Measurements from ENCODE around the gene IRS2.
"Not testable (repeated sequence)": the region's sequence is repeated elsewhere in the genome, so short reads cannot be mapped to it uniquely, and the experiment has no call there.

IRS2 gene

DNA sequence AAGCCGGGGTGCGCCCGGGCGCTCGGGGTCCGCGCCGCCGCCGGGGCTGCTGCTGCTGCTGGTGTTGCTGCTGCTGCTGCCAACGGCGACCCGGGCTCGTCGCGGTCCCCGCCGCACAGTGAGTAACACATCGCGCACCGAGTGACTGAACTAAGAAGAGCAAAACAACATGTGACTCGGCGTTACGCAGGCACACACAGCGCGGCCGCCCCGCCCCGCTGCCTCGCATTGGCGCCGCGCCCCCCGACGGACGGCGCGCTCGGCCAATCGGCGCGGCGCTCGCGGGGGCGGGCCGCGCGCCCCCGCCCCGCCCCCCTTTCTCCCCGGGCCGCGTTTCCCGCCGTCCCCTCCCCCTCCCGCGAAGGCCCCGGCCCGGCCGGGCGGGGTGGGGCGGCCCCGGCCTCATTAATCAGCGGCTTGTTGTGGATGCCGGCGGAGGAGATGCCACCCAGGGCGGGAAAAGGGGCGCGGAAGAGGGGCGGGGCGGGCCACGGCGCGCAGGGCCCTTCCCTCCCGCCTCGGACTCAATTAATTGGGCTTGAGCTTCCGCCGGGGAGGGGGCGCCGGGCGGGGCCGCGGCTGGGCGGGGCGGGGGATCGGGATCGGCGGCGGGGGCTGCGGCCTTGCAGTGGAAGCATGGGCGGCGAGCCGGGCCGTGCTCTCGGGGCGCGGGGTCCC lies at the start of gene IRS2:
TSS of gene IRS2 (minus strand) at position 127 of the 678 bp plus-strand sequence. CDS start 530 bp downstream, outside the sequence.
- peak; percentile 97 for DNase-seq

GRCh38 chr13:109834973-109835720 lies 48.8 kb upstream of the IRS2 start:
- no peak for DNase-seq

DNA sequence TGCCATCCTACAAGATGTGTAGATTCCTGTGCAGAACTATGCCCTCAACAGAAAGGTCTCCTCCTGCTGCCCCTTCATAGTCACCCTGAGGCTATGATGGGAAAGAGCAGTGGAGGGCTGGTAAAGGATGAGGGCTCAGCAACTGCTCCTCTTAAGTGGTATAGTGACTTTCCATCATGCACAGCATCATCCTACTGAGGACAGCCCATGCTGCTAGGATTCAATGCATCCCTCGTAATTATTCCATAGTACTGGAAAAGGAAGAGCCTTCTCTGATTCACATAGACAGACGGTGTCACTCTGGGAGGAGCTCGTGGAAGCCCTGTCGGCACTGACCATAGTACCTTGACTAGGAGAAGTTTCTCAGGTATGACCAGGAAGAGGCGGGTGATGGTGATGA lies 47.6 kb upstream of the IRS2 start:
- no peak for DNase-seq

DNA sequence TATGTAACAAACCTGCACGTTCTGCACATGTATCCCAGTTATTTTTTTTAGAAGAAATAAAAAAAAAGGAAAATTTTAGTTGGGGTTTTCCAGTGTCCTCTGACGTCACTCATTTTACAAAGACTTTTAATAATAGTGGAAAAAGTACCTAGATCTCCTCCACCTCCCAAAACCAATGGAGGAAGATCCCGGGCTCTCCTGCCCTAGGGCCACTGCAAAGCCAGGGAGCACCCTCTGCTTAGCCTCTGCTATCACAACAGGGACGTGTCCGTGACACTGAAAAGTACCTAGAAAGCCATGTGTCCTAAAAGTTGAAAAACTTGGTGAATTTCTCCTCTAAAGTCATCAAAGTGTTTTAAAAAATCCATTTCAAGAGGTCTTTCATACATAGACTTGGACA lies 46.7 kb upstream of the IRS2 start:
- DNase-seq, result no peak

DNA sequence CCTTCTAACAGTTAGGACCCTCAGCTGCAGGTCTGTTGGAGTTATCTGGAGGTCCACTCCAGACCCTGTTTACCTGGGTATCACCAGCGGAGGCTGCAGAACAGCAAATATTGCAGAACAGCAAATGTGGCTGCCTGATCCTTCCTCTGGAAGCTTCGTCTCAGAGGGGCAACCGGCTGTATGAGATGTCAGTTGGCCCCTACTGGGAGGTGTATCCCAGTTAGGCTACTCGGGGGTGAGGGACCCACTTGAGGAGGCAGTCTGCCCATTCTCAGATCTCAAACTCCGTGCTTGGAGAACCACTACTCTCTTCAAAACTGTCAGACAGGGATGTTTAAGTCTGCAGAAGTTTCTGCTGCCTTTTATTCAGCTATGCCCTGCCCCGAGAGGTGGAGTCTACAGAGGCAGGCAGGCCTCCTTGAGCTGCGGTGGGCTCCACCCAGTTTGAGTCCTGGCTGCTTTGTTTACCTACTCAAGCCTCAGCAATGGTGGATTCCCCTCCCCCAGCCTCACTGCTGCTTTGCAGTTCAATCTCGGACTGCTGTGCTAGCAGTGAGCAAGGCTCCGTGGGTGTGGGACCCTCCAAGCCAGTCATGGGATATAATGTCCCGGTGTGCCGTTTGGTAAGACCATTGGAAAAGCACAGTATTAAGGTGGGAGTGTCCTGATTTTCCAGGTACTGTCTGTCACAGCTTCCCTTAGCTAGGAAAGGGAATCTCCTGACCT lies 42.4 kb upstream of the IRS2 start:
- DNase-seq, result not testable (repeated sequence)

GRCh38 chr13:109823201-109823600 lies 36.8 kb upstream of the IRS2 start:
- DNase-seq, result not testable (repeated sequence)

- no peak for DNase-seq
Observed at GRCh38 chr13:109821103-109821502, 34.7 kb upstream of the IRS2 start.

DNA sequence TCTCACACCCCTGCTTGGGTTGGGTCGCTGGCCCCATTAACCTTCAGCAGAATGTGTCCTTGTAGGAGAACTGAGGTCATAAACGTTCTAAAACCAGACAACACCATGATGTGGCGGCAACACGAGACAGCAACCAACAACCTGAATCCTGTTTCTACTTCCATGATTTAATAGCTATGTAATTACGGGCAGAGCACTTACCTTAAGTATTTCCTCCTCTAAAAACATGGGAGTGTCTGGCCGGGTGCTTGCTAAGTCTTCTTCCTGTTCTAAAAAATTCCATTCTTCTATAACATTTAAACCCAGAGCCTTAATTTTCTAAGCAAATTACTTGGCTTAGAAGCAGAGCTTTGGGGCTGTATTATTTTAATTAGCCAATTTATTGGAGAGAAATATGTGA lies 33.5 kb upstream of the IRS2 start:
- DNase-seq, result no peak

DNA sequence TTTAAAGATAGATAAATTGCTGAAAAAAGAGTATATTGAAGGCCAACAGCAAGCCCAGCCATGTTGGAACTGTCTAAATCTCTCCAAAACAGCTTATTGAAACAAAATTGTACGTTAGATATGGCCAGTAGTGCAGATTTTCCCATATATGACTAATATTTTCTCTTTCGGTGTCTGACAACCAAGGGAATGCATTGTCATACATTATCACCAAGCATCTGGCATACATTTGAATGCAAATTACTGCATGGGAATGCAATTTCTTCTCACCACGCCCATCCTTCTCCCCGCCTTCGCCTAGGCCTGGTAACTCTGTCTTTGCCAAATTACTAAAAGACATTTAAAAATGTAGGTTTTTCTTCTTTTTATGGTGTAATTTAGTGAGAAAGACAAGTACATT lies 32.5 kb upstream of the IRS2 start:
- no peak for DNase-seq

DNA sequence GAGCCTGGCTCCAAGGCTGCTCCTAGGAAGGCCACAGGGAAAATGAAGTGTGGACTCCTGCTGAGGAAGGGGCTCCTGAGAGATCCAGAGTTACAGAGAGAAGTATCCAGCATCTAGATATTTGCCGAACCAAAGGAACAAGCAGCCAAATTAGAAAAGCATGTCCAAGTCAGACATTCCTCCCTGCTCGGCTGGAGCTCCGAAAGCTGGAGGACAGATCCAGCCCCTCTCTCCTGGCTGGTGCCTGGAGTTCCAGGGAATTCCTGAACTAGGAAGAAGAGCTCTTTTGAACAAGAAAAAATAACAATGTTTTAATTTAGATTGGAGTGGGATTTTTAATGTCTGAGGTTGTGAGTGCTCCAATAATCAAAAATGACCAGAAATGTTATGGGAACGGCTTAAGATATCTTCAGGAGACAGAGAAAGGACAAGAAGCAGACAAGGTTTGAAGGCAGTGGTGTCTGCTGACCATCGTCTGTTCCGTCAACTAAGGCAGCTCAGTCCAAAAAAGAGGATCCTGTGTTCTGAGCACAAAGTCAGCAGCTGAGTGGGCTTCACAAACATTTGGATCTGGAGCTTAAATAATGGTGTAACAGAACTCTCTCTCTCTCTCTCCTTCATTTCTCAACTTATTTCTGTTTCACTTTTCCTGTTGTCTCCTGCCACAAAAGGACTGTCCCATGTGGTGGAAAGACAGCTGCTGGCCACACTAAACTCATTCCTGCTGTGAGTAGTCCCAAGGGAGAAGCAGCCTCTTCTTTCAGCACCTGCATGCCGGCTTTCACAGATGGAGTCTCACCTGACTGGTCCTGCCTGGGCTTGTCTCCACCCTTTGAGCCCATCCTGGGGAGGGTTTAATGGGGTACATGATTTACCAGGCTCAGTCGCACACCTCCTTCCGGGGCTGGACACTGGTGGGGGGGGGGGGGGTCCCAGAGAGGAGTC lies 31.5 kb upstream of the IRS2 start:
- no peak for DNase-seq

GRCh38 chr13:109816808-109817203 lies 30.4 kb upstream of the IRS2 start:
- no peak for DNase-seq

GRCh38 chr13:109816112-109816807 lies 29.9 kb upstream of the IRS2 start:
- DNase-seq, result no peak

GRCh38 chr13:109815651-109816050 lies 29.3 kb upstream of the IRS2 start:
- no peak for DNase-seq

GRCh38 chr13:109813663-109814062 lies 27.3 kb upstream of the IRS2 start:
- DNase-seq, result no peak

GRCh38 chr13:109812382-109812781 lies 26.0 kb upstream of the IRS2 start:
- DNase-seq, result no peak

DNA sequence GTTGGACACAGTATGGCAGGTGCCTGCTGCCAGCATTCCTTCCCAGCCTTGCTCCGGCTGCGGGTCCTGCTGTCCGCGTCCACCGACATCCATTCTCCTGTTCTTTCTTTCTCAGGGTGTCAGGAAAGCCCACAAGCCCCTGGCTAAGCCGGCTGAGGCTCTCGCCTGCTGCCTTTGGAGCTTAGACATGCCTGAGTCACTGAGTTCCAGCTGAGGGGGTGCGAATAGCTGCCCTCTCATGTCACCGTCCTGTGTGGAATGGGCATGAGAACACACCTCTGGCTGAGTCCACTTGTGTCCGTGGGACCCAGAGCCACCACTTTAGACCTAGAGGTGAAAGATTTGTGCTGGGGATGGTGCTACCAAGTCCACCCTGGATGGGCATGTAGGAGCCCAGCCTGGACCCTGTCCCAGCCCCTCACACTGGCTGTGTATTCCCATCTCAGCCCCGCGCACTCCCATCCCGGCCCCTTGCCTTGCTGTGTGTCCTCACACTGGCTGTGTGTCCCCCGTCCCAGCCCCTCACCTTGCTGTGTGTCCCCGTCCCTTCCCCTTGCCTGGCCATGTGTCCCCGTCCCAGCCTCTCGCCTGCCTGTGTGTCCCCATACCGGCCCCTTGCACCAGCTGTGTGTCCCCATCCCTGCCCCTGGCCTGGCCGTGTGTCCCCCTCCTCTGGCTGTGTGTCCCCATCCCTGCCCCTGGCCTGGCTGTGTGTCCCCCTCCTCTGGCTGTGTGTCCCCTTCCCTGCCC lies 24.6 kb upstream of the IRS2 start:
- no peak for DNase-seq

GRCh38 chr13:109809216-109809932 lies 23.0 kb upstream of the IRS2 start:
- no peak for DNase-seq

GRCh38 chr13:109807345-109807744 lies 21.0 kb upstream of the IRS2 start:
- DNase-seq, result no peak

GRCh38 chr13:109804654-109805053 lies 18.3 kb upstream of the IRS2 start:
- DNase-seq, result no peak

DNA sequence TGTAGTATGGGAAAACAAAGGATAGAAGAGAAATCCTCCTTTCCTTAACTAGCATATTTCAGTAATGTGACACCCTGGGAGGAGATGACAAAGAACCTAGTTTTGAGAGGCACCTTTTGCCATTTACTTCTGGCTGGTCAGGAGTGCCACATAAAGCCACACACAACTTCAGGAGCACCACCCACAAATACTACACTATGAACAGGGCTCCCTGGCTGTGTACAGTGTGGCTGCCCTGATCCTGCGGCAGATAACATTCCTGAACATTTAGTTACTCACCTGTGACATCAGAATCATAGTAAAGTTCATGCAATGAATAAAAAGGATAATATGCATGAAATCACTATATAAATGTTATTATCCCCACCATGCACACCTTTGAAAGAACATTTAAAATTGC lies 17.4 kb upstream of the IRS2 start:
- DNase-seq, result no peak

GRCh38 chr13:109802936-109803335 lies 16.6 kb upstream of the IRS2 start:
- no peak for DNase-seq

Measured in GF-D8 (cell line).